NCI-H2107 treated with DMSO at 0.1 percent for 48 hours (cell line): ENCODE results near the gene KCNJ14.

Source experiments
- DNase-seq: peaks from one replicate; lab custom pipeline; 2025; ENCODE audit not compliant: unreplicated experiment; lab: John Stamatoyannopoulos, UW

KCNJ14 gene

DNA sequence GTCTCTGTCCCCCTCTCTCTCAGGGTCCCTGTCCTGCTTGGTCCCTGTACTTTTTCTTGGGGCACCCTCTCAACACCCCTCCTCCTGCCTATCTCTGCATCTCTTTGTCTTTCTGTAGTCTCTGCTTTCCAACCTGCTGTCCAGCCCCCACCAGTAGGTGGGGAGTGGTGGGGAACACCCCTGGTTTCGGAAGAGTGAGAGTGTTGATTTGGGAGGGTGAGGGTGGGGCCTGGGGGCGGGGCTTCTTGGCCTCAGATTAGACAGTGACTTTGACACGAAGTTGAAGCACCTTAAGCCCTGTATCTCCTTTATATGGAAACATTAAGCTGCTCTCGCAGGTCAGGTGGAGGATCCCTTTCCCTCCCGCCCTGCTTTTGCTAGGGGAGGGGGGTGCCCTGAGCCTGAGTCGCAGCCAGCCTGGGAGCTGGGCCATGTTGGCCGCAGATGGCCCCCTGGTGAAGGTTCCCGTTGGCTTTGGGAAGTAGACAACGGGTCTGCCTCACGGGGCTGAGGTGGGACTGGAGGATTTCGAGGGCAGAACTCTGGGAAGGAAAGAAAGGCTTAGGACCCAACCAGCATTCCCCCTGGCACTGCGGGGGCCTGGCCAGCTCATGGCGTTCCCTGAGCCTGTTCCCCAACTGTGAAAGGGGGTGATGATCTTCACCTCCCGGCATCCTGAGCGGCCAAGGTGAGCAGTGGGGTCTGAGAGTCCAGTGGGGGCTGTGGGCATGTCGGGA is at the start of gene KCNJ14:
Gene KCNJ14 (plus strand): TSS at position 404 of the 737 bp plus-strand sequence. CDS start 6,151 bp downstream, outside the sequence.
- DNase-seq, result no peak

DNA sequence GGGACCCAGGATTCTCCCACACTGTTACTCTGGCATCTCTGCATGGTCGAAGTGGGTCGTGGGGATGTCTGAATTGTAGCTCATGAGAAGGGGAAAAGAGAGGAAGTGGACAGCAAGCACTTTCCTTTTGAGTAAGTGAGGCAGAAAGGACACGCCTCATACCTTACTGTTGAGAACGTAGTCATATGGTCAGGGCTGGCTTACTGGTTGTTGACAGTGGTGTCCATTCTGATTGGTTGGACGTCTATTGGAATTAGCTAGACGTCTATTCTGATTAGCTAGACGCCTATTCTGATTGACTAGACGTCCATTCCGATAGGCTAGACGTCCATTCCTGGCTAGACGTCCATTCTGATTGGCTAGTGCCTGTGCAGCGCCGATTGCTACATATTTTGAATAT is 49.5 kb upstream of the KCNJ14 start:
- no peak for DNase-seq

DNA sequence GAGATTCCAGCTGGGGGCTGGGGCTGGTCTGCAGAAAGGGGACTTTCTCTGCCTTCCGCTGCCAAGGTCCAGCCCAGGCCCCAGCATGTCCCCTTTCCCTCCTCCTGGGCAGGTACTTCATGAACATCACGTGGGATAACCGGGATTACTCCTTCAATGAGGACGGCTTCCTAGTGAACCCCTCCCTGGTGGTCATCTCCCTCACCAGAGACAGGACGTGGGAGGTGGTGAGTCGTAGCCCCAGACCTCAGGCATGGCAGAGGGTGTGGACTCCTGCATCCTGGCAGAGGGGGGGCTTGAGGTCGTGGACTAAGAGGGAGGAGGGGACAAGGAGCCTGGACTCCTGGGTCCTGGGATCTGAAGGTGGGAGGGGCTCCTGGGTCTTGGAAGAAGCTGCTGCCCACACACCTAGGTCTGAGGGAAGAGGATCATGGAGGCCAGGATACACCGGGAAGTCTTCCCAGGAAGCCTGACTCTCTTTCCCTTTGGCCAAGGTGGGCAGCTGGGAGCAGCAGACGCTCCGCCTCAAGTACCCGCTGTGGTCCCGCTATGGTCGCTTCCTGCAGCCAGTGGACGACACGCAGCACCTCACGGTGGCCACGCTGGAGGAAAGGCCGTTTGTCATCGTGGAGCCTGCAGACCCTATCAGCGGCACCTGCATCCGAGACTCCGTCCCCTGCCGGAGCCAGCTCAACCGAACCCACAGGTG is 41.3 kb upstream of the KCNJ14 start:
- DNase-seq, result no peak

DNA sequence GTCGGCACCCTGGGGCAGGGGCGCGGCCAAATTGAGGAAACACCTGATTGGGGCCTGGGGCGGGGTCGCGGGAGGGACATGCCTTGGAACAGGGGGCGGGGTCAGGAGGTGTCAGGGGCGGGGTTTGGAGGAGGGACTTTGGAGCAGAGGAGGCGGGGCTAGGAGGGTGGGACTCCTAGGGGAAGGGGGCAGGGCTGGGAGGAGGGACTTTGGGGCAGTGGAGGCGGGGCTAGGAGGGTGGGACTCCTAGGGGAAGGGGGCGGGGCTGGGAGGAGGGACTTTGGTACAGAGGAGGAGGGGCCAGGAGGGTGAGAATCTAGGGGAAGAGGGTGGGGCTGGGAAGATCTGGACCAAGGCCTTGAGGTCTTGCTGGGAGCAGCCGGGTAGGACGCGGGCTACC is 40.0 kb upstream of the KCNJ14 start:
- no peak for DNase-seq

DNA sequence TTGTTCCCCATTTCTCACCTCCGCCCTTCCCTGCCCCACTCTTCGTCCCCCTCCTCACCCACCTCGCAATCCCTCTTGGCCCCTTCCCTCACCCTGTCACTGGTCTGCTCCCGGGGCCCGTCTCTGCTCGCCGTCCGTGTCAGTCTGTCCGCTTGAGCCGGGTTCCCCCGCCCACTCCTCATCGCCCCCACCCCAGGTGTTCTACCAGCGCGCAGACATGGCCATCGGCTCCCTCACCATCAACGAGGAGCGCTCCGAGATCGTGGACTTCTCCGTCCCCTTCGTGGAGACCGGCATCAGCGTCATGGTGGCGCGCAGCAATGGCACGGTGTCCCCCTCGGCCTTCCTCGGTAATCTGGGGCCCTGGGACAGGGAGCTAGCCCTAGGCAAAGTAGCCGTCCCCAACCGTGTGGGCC is 39.6 kb upstream of the KCNJ14 start:
- DNase-seq, result no peak

DNA sequence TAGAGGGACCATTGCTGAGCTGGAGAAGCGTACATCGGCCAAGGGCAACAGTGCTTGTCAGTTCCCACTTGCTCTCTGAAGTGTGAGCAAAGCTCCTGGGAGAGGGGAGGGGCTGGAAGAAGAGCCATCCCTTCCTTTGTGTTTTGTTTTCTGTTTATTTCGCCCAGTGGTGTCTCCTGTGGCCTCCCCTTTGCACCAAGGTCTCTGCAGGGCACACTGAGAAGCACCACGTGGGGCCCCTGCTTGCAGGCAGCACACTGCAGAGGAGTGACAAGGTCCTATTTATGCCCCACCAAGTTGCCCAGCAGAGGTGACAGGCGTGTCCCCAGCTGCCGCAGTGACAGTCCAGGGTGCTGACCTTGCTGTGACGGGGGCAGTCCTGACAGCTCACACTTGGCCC is 38.0 kb upstream of the KCNJ14 start:
- no peak for DNase-seq

DNA sequence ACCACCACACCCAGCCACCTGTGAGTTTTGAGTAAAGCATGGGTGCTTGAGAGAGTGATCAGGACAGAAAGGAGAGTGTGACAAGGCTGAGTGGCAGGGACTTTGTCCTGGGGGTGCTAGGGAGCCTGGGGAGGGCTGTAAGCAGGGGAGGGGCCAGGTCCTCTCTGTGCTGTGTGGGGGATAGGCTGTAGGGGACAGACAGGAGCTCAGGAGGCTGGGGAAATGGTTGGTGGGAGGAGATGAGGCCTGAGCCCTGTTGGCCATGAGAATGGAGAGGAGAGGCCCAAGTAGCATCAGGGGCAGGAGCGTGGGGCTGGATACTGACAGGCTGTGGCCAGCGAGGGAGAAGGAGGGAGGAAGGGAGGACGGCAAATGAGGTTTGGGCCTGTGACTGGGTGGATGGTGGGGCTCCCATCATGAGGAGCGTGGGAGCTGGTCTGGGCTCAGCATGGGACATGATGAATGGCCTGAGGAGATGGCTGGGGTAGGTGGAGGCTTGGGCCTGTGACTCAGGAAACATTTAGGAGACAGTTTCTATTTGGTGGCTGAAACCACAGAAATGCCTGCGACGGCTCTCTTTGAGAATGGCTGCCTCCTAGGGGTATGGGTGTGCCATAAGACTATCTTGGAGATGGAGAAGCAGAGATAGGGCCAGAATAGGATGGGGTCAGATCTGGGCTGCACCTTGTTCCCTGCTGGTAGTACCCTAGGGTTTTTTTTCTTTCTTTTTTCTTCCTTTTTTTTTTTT is 36.9 kb upstream of the KCNJ14 start:
- DNase-seq, result no peak

DNA sequence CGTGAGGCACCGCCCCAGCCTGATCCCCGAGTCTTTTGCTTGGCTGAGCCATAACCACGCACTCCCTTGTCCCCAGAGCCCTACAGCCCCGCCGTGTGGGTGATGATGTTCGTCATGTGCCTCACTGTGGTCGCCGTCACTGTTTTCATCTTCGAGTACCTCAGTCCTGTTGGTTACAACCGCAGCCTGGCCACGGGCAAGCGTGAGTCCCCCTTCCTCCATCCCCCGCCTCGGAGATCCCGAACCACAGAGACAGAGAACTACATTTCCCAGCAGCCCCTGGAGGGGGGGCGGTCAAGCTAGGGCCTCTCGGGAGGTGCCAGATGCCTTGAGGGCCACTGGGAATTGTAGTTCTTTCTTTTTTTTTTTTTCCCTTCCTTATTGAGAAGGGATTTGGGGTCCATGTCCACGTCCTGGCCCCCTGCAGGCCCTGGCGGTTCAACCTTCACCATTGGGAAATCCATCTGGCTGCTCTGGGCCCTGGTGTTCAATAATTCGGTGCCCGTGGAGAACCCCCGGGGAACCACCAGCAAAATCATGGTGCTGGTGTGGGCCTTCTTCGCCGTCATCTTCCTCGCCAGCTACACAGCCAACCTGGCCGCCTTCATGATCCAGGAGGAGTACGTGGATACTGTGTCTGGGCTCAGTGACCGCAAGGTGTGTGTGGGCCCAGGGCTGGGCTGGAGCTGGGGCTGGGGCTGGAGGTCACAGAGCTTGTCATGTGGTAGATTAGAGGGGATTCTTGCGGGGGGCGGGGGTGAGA is 36.0 kb upstream of the KCNJ14 start:
- DNase-seq, result no peak

DNA sequence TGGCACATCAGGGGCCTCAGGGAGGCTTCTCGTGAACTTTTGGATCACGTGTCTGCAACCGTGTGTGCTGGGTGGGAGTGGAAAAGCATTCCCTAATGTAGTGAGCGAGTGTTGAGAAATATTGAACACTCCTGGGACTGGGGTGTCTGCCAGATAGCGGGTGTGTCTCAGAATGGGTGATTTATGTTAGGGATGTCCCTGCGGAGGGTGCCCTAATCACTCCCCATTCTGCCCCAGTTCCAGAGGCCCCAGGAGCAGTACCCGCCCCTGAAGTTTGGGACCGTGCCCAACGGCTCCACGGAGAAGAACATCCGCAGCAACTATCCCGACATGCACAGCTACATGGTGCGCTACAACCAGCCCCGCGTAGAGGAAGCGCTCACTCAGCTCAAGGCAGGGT is 33.8 kb upstream of the KCNJ14 start:
- no peak for DNase-seq

DNA sequence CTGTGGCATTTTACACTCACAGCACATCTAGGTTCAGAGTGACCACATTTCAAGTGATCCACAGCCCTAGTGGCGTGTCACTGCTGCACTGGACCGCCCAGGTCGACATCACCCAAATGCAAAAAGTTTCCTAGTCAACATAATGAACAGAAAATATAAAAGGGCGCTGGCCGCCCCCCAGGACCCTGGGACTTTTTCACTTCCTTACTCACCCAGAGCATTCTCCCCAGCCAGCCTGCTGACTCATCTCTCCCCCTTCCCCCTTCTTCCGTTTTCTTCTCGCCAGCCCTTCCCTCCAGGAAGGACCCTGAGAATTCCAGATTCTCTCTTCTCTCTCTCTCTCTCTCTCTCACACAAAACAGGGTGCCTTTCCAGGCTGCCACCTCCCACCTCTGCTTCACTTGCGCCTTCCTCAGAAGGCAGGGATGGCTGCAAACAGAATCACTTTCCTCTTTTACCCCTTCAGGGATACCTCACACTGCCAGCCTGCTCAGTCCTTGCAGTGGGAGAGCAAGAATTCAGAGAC is 30.6 kb upstream of the KCNJ14 start:
- DNase-seq, result no peak

DNA sequence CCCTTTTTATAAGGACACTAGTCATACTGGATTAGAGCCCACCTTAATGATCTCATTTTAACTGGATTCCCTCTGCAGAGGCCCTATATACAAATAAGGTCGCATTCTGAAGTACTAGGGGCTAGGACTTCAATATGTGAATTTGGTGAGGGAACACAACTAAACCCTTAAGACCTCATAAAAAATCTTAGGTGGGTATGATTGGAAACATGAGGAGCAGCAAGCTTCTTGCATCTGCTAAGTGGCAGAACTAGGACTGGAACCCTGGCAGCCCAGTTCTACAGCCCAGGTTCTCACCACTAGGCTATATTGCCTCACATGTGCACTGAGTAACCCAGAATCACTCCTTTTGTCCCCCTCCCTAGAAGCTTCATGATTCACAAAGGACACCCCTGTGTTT is 26.7 kb upstream of the KCNJ14 start:
- no peak for DNase-seq

DNA sequence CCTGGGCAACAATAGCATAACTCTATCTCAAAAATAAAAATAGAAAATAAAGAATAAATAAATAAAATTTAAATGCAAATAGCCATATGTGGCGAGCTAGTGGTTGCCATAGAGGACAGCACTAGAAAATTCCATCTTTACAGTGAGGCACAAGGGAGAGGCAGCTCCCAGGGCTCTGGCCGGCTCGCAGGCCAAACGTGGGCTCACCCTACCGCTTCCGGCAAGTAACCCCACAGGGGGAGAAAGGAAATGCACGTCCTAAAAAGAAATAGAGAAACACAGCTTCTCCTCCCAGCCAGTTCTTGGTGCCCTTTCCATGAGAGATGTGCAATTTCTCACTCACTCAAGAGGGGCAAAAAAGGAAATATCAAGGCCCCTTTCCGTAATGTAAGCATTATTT is 22.0 kb upstream of the KCNJ14 start:
- DNase-seq, result no peak

DNA sequence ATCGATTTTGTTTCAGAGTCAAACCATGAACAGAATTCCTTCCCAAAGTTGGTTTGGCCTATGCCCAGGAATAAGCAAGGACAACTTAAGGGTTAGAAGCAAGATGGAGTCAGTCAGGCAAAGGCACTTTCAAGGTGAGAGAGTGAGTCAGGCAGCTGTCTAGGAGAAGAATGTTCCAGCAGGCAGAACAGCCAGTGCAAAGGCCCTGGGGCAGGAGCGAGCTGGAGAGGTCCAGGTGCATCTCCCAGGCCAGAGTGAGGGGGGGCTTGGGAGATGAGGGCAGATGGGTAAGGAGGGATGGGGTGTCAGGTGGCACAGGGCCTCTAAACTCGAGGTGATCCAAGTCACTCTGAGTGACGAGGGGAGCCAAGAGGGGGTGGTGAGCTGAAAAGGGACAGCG is 18.8 kb upstream of the KCNJ14 start:
- DNase-seq, result no peak

DNA sequence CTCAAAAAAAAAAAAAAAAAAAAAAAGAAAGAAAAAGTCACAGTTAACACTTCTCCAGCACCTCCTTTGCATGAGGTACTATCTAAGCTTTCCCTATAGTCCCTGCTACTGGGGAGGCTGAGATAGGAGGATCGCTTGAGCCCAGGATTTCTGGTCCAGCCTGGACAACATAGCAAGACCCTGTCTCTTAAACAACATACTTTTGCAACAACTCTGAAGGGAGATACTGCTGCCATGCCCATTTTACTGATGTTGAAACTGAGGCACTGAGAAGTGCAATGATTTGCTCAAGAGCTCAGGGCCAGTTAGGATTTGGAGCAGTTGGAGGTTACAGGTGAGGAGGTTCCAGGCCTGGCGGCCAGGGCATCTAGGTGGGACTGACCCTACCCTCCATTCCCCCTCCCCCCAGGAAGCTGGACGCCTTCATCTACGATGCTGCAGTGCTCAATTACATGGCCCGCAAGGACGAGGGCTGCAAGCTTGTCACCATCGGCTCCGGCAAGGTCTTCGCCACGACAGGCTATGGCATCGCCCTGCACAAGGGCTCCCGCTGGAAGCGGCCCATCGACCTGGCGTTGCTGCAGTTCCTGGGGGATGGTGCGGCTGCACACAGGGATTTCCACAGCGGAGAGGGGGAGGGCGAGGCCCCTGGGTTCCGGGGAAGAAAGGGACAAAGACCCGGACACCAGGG is 13.9 kb upstream of the KCNJ14 start:
- DNase-seq, result no peak

DNA sequence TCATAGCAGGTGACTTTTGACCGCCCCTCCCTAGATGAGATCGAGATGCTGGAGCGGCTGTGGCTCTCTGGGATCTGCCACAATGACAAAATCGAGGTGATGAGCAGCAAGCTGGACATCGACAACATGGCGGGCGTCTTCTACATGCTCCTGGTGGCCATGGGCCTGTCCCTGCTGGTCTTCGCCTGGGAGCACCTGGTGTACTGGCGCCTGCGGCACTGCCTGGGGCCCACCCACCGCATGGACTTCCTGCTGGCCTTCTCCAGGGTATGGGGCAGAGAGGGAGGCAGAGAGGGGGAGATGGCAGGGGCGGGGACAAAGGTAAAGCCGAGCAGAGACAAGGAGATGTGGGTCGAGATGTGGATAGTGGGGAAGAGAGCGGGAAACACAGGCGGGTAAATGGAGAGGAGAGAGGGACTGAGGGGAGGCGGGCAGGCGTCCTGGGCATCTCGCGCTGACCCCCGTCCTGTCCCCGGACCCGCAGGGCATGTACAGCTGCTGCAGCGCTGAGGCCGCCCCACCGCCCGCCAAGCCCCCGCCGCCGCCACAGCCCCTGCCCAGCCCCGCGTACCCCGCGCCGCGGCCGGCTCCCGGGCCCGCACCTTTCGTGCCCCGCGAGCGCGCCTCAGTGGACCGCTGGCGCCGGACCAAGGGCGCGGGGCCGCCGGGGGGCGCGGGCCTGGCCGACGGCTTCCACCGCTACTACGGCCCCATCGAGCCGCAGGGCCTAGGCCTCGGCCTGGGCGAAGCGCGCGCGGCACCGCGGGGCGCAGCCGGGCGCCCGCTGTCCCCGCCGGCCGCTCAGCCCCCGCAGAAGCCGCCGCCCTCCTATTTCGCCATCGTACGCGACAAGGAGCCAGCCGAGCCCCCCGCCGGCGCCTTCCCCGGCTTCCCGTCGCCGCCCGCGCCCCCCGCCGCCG is 13.0 kb upstream of the KCNJ14 start:
- no peak for DNase-seq

DNA sequence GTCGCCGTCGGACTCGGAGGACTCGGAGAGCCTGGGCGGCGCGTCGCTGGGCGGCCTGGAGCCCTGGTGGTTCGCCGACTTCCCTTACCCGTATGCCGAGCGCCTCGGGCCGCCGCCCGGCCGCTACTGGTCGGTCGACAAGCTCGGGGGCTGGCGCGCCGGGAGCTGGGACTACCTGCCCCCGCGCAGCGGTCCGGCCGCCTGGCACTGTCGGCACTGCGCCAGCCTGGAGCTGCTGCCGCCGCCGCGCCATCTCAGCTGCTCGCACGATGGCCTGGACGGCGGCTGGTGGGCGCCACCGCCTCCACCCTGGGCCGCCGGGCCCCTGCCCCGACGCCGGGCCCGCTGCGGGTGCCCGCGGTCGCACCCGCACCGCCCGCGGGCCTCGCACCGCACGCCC is 12.1 kb upstream of the KCNJ14 start:
- no peak for DNase-seq

DNA sequence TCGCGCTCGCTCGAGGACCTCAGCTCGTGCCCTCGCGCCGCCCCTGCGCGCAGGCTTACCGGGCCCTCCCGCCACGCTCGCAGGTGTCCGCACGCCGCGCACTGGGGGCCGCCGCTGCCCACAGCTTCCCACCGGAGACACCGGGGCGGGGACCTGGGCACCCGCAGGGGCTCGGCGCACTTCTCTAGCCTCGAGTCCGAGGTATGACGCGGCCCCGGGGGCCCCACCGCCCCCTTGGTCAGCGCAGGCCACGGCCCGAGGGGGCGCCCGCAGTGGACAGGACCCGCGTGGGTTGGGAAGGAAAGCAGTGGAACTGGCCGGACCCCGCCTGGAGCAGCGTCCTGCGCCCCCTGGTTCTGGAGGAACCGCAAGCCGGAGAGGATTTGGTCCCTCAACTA is 11.6 kb upstream of the KCNJ14 start:
- DNase-seq, result no peak

DNA sequence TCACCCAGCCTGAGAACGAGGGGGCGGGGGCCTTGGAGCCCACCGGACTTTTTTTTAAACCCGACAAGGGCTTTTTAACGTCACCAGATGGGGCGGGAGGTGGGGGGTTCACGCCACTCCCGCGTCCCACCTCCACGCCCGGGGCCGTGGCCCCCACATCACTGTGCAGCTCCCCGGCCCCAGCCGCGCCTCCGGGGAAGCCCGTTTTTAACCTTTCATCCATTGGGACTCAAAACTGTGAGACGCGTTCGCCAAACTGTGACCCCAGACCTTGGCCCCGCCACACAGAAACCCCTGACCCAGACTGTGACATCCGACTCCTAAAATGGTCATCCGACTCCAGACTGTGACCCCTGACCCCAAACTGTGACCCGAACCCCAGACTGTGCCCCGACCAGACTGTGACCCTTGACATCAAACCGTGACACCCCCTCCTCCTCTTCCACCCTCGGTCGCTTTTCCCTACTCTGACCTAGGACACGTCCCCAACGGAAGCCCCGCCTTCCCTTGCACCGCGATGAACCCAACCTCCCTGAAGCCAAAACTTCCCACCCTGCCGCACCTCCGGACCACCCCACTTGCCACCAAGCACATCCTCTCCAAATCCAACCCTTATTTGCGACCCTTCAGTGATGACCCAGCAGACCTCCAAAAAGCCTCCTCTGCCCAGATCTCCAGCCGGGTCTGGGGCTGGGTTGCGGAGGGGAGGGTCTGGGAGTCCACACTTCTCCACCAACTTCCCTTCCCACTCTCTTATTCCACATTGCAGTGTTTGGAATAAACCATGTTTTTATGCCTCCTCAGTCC is 11.0 kb upstream of the KCNJ14 start:
- DNase-seq, result no peak

DNA sequence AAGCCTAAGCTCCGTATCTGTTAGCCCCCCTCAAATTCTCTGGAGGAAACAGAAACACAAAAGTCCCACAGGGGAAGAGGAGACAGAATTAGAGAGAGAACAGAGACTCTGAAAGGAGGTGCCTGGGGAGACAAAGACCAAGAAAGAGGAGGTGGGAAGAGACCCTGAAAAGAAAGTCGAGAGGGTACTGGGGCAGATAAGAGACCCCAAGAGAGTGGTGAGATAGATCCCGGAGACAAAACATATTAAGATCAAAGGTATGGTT is 10.5 kb upstream of the KCNJ14 start:
- DNase-seq, result no peak
